GM12801 (cell line): Measurements from ENCODE around the gene ATXN2.

ENCODE experiments used
- CTCF ChIP-seq: IDR thresholded peaks from one replicate; pipeline ENCODE4 v1.5.1; 2011; ENCODE audit warnings: control low read depth; ENCODE audit not compliant: insufficient read length; ENCODE audit errors: extremely low read depth

Gene ATXN2

GRCh38 chr12:111596985-111597830 lies 1.9 kb downstream of the ATXN2 start:
- no peak for TF ChIP-seq CTCF

- no peak for TF ChIP-seq CTCF
These were observed 8.6 kb downstream of the ATXN2 start for GRCh38 chr12:111590552-111590951.

- TF ChIP-seq CTCF: no peak
These were observed 9.5 kb downstream of the ATXN2 start for GRCh38 chr12:111589601-111590000.

GRCh38 chr12:111588010-111588409 lies 11.1 kb downstream of the ATXN2 start:
- no peak for TF ChIP-seq CTCF

GRCh38 chr12:111586986-111587385 lies 12.1 kb downstream of the ATXN2 start:
- no peak for TF ChIP-seq CTCF

- TF ChIP-seq CTCF: no peak
These were observed 13.4 kb downstream of the ATXN2 start for GRCh38 chr12:111585690-111586089.

- no peak for TF ChIP-seq CTCF
These were observed 14.2 kb downstream of the ATXN2 start for GRCh38 chr12:111584959-111585358.
